Kidney (tissue), 14 donors: ENCODE data around the gene THRB. TPM values are rescaled to one million over a fixed set of nuclear protein-coding genes. Genes with fewer than 3 reads are reported as not detected.

Experiments used
- DNase-seq, 5 donors: peaks; one replicate each; pipeline ENCODE4 v3.0.0-alpha.2; 2013 to 2020
- FAIRE-seq: peaks from 2 replicates; lab custom pipeline; 2012; peaks lifted over from hg19 to GRCh38; lab: Jason Lieb, UNC
- H3K27ac ChIP-seq, 2 donors: one replicate each; pipeline ENCODE4 v1.7.0; 2013; ENCODE audit warnings: low read depth in 2 of 2, low read length in 2 of 2, inconsistent platforms in 1 of 2
- H3K27me3 ChIP-seq: one replicate; pipeline ENCODE4 v1.7.1; 2013; ENCODE audit warnings: low read length, inconsistent platforms; ENCODE audit not compliant: control insufficient read depth, insufficient read depth
- H3K36me3 ChIP-seq, 3 donors: one replicate each; pipeline versions ENCODE4 v1.7.0 to v1.7.1; 2013; ENCODE audit warnings: low read length in 3 of 3, control low read depth in 1 of 3, inconsistent platforms in 1 of 3; ENCODE audit not compliant: insufficient read depth in 3 of 3, control insufficient read depth in 2 of 3
- H3K4me1 ChIP-seq, 3 donors: one replicate each; pipeline versions ENCODE4 v1.7.0 to v1.7.1; 2013; ENCODE audit warnings: low read length in 3 of 3, inconsistent platforms in 1 of 3, low read depth in 1 of 3; ENCODE audit not compliant: control insufficient read depth in 2 of 3, insufficient read depth in 2 of 3
- H3K4me3 ChIP-seq, 3 donors: one replicate each; pipeline versions ENCODE4 v1.7.0 to v1.8.1; 2013; ENCODE audit warnings: low read length in 3 of 3, control low read depth in 1 of 3, inconsistent platforms in 1 of 3
- H3K9ac ChIP-seq, 3 donors: one replicate each; pipeline versions ENCODE4 v1.7.0 to v1.7.1; 2013; ENCODE audit warnings: low read length in 3 of 3, control low read depth in 1 of 3, inconsistent platforms in 1 of 3
- H3K9me3 ChIP-seq, 3 donors: one replicate each; pipeline versions ENCODE4 v1.7.0 to v1.7.1; 2013; ENCODE audit warnings: low read length in 3 of 3, control low read depth in 1 of 3, inconsistent platforms in 1 of 3; ENCODE audit not compliant: control insufficient read depth in 2 of 3, insufficient read depth in 1 of 3
- intact Hi-C: fragments of 100-400 bp; cut with DNase I; formaldehyde crosslinking; loops from one replicate; pipeline ENCODE4 v1.11.1; 2022
- polyA plus RNA-seq: library from polyadenylated mRNA; stranded (reverse); fragments of 350-450 nt; fragmentation: Illumina TruSeq; extraction: RNeasy Lipid Tissue Mini Kit (QIAGEN cat#74804); gene quantifications from one replicate; pipeline ENCODE4 v1.2.3, GENCODE V29; 2014; ENCODE audit warnings: low read depth, low replicate concordance; ENCODE audit not compliant: insufficient read depth
- total RNA-seq: library from RNA; stranded (reverse); fragmentation: NEBNext Ultra II Directional; extraction: Animal tissue kit (Norgen Biotek cat#: 25700); gene quantifications from one replicate; pipeline ENCODE4 v1.2.1, GENCODE V29; 2021
- TF ChIP-seq, protein P1 (sequence below): IDR thresholded peaks from 3 replicates; pipeline ENCODE4 v1.5.1; 2012; ENCODE audit warnings: mild to moderate bottlenecking, moderate library complexity, borderline replicate concordance; ENCODE audit not compliant: insufficient read depth; ENCODE audit errors: extremely low read depth
- donor health status: control.
- donor health status: control.
- donor health status: control.
- donor health status: control.
- donor health status: control.
- donor health status: DM: yes; HTN: yes; CAD: no.
- donor health status: Normal renal cell carcinoma (clear cell type).

Gene THRB
- total and polyA plus RNA-seq, 2 donors from 2014 or later = 4.5 to 17.2 TPM

DNA sequence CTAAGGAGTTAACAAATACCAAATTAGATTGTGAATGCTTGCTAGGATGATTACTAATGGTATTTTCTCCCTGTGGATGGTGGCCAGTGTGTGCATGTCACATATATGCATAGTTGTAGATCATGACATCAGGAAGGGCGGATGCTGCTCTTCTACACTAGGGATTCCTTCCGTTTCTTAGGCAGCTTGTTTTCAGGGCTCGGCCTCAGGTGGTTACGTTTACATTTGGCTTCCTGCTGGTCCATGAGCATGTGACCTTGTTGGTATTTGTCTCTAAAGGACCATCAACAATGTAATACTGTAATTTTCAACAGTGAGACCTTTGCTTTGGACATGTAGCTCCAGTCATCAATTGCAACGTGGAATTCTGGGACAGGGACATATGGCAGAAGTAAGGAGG is 328.1 kb downstream of the THRB start:
- H3K4me3 ChIP-seq = no peak overlapping the region
- no peak overlapping the region for H3K9ac ChIP-seq
- no peaks in the 10 kb centered on the region for H3K36me3 ChIP-seq
- DNase-seq (no peak), FAIRE-seq (no peak)
- H3K4me1 ChIP-seq = no peaks in the 10 kb centered on the region
- no peaks in the 10 kb centered on the region for H3K27me3 ChIP-seq
- TF ChIP-seq, protein P1, sequence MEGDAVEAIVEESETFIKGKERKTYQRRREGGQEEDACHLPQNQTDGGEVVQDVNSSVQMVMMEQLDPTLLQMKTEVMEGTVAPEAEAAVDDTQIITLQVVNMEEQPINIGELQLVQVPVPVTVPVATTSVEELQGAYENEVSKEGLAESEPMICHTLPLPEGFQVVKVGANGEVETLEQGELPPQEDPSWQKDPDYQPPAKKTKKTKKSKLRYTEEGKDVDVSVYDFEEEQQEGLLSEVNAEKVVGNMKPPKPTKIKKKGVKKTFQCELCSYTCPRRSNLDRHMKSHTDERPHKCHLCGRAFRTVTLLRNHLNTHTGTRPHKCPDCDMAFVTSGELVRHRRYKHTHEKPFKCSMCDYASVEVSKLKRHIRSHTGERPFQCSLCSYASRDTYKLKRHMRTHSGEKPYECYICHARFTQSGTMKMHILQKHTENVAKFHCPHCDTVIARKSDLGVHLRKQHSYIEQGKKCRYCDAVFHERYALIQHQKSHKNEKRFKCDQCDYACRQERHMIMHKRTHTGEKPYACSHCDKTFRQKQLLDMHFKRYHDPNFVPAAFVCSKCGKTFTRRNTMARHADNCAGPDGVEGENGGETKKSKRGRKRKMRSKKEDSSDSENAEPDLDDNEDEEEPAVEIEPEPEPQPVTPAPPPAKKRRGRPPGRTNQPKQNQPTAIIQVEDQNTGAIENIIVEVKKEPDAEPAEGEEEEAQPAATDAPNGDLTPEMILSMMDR = no peak
- H3K9me3 ChIP-seq = no peaks in the 10 kb centered on the region
- intact Hi-C loops = no loop called here
- no peak overlapping the region for H3K27ac ChIP-seq

DNA sequence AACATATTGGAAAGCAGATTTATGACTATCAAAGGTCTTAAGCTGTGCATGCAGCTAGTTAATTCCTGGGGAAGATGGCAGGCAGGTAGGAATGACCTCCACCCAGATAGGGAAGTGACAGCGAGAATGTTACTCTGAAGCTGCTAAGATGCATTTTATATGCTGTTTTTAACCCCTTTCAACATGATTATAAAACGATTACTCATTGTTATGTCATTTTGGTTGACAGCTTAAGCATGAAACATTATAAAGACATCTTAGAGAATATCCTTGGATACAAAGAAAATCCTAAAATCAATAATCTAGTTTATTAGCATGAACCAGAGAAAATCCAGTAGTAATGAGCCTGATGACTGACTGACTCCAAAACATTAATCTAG is 329.1 kb downstream of the THRB start:
- DNase-seq (no peak), FAIRE-seq (no peak)
- H3K9me3 ChIP-seq = no peaks in the 10 kb centered on the region
- no peak overlapping the region for H3K4me3 ChIP-seq
- no peak overlapping the region for H3K27ac ChIP-seq
- TF ChIP-seq, protein P1 = no peak
- no peaks in the 10 kb centered on the region for H3K36me3 ChIP-seq
- H3K4me1 ChIP-seq = no peaks in the 10 kb centered on the region
- H3K27me3 ChIP-seq = no peaks in the 10 kb centered on the region
- no peak overlapping the region for H3K9ac ChIP-seq
- intact Hi-C loops = no loop called here

DNA sequence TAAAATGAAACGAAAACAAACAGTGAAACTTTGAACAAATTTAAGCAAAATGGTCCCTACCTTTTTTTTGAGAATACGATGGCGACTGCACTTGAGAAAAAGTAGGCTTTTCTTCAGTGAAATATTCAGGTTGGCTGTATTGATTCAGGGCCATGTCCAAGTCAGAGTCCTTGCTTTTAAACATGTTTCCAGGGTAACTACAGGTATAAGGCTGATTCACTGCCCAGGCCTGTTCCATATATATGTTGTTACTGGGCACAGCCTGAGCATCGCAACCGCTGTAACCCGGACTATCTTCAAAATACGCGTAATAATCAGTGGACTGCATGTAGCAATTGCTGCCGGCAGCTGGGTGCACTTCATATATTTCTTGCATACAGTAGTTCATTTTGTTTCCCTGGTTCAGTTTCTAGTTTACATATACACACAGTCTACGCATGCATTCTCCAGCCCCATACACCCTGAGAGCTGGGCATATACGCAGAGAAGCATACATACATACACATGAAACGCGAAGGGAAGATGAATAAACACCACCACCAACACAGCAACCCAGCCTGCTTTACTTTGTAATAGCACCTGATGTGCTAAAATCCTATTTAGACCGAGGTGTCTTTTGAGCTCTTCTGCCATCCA is 329.6 kb downstream of the THRB start:
- Histone ChIP-seq H3K4me1 (no peaks in the 10 kb centered on the region), H3K9me3 (no peaks in the 10 kb centered on the region), H3K27ac (no peak overlapping the region), H3K36me3 (no peaks in the 10 kb centered on the region), H3K27me3 (no peaks in the 10 kb centered on the region), H3K9ac (no peak overlapping the region), H3K4me3 (no peak overlapping the region)
- FAIRE-seq (no peak), DNase-seq (no peak)
- TF ChIP-seq, protein P1 = no peak
- intact Hi-C loops = no loop called here

DNA sequence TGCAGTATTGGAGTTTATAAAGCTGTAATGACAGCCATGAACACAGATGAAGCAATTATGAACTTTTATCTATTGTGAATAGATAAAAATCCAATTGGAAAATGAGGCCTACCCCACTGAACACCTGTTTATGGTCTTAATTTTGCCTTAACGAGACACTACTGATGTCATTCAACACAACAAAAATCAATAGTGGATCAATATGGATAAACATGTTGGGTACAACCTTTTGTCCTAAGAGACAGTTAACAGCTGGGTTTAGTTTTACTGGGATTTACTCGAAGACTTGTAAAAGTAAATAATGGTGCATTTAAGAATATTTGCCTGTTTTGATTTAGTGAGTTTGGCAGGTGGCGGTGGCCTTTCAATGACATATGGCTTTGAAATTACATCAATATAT is 331.7 kb downstream of the THRB start:
- DNase-seq (no peak), FAIRE-seq (no peak)
- Histone ChIP-seq H3K4me3 (no peak overlapping the region), H3K9ac (no peak overlapping the region), H3K36me3 (no peaks in the 10 kb centered on the region), H3K9me3 (no peaks in the 10 kb centered on the region), H3K27me3 (no peaks in the 10 kb centered on the region), H3K27ac (no peak overlapping the region), H3K4me1 (no peaks in the 10 kb centered on the region)
- intact Hi-C loops = no loop called here
- TF ChIP-seq, protein P1 = no peak
